NCI-H774 (cell line): Measurements from ENCODE around the gene RUNDC3A.
"Not testable (repeated sequence)": the region's sequence is repeated elsewhere in the genome, so short reads cannot be mapped to it uniquely, and the experiment has no call there.

Experiments
- DNase-seq: peaks from one replicate; lab custom pipeline; 2025; lab: John Stamatoyannopoulos, UW

The RUNDC3A gene

GRCh38 chr17:44343510-44344209 lies 35.3 kb downstream of the RUNDC3A start:
- DNase-seq = no peak

GRCh38 chr17:44344939-44345453 lies 36.6 kb downstream of the RUNDC3A start, which contains the start of gene GRN:
Gene GRN (plus strand): TSS chr17:44345302. CDS start chr17:44349165, 3,863 bp downstream.
- DNase-seq = peak; percentile 98

- DNase-seq = no peak
Measured at GRCh38 chr17:44345454-44346026, 37.1 kb downstream of the RUNDC3A start.

GRCh38 chr17:44346064-44346844 lies 37.9 kb downstream of the RUNDC3A start:
- DNase-seq = no peak

GRCh38 chr17:44347206-44348055 lies 39.0 kb downstream of the RUNDC3A start:
- not testable (repeated sequence) for DNase-seq

- no peak for DNase-seq
Measured at GRCh38 chr17:44348234-44348987, 40.0 kb downstream of the RUNDC3A start.

GRCh38 chr17:44348988-44349364 lies 40.6 kb downstream of the RUNDC3A start:
- no peak for DNase-seq

- no peak for DNase-seq
Measured at GRCh38 chr17:44349553-44350070, 41.2 kb downstream of the RUNDC3A start.

- DNase-seq = peak; percentile 22
Measured at GRCh38 chr17:44350733-44351226, 42.4 kb downstream of the RUNDC3A start.

- no peak for DNase-seq
Measured at GRCh38 chr17:44351464-44351863, 43.1 kb downstream of the RUNDC3A start.

GRCh38 chr17:44351961-44352827 lies 43.8 kb downstream of the RUNDC3A start:
- no peak for DNase-seq

GRCh38 chr17:44352828-44353671 lies 44.6 kb downstream of the RUNDC3A start:
- DNase-seq = no peak

GRCh38 chr17:44353672-44354331 lies 45.4 kb downstream of the RUNDC3A start:
- no peak for DNase-seq

- no peak for DNase-seq
Measured at GRCh38 chr17:44354582-44355561, 46.5 kb downstream of the RUNDC3A start.

- DNase-seq = no peak
Measured at GRCh38 chr17:44355642-44356099, 47.3 kb downstream of the RUNDC3A start.

GRCh38 chr17:44356241-44356640 lies 47.8 kb downstream of the RUNDC3A start:
- DNase-seq = no peak

GRCh38 chr17:44358066-44358465 lies 49.7 kb downstream of the RUNDC3A start:
- DNase-seq = no peak
